Activated CD4-positive, alpha-beta memory T cell treated with anti-CD3 and anti-CD28 coated beads, Interleukin-2, amount 10 ng/mL, durations not matched to agents 7 days and 5 days (primary cell): ENCODE data around the gene TBX3. TPM values are rescaled to one million over a fixed set of nuclear protein-coding genes. Genes with fewer than 3 reads are reported as not detected.

Experiments used
- CTCF ChIA-PET: fragments of 350-600 bp; sonication (Branson Sonifier 250); formaldehyde crosslinking; loops from one replicate; lab custom pipeline; 2021; ENCODE audit warnings: antibody characterized with exemption, inconsistent platforms; lab: Charles Lee
- POLR2A ChIA-PET: fragments of 350-600 bp; sonication (Branson Sonifier 250); formaldehyde crosslinking; loops from one replicate; lab custom pipeline; 2021; ENCODE audit warnings: antibody characterized with exemption; lab: Charles Lee
- DNase-seq: peaks from one replicate; pipeline ENCODE4 v3.0.0-alpha.2; 2020
- H3K27ac Mint-ChIP-seq: one replicate; pipeline ENCODE4 v1.8.0; 2021; ENCODE audit warnings: mild to moderate bottlenecking, mixed read lengths
- H3K27me3 Mint-ChIP-seq: one replicate; pipeline ENCODE4 v1.8.0; 2021; ENCODE audit warnings: mixed read lengths
- H3K36me3 Mint-ChIP-seq: one replicate; pipeline ENCODE4 v1.8.0; 2021; ENCODE audit warnings: low read depth, mixed read lengths
- H3K4me1 Mint-ChIP-seq: one replicate; pipeline ENCODE4 v1.8.0; 2021; ENCODE audit warnings: mixed read lengths
- H3K4me3 Mint-ChIP-seq: one replicate; pipeline ENCODE4 v1.8.0; 2021; ENCODE audit warnings: mild to moderate bottlenecking, mixed read lengths
- H3K9me3 Mint-ChIP-seq: one replicate; pipeline ENCODE4 v1.8.0; 2021; ENCODE audit warnings: mixed read lengths
- total RNA-seq, 2 experiments: library from RNA; stranded (reverse); gene quantifications; one replicate each; pipeline ENCODE4 v1.2.3, GENCODE V29; 2021

TBX3 gene
- total RNA-seq, 2 experiments from 2014 or later = not detected

DNA sequence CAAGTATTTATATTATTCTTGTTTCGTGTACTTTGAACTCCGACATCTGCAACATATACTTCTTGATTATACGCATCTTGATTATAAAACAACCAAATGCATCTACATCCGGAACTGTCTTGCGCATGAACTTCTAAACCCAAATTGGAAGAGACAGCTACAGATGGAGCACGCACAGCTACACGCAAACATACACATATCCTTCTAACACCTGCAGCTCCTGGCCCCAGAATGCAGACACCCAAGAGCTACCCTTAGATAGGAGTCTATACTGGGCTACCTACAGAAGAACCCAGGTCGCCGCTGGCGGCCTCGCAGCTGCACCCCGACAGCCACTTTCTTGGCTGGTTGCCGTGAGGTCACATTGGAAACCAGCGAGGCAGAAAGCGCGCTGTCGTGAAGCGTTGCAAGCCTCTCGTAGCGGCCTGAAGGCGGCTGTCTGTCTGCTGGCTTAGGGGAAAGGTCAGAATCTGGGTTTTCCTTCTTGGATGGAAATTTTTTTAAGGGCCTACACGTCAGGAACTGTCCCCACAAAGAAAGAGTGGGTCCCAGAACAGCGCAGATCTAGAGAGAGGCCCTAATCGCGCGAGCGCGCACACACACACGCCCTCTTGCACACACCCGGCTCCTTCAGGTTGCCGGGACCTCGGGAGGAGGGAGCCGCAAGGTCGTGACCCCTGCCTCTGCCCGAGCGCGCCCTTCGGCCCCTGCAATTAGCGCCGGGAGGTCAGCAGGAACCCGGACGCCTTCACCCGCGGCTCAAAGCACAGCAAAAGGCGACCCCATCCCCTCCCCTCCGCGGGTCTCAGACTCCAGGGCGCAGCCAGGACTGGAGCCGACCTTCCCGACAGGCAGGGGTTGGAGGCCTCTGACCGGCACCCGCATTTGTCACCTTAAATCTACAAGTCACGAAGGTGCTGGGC is 17.0 kb downstream of the TBX3 start:
- no peak overlapping the region for H3K27ac Mint-ChIP-seq
- no peaks in the 10 kb centered on the region for H3K36me3 Mint-ChIP-seq
- H3K4me1 Mint-ChIP-seq = peaks cover 2% of the 10 kb centered on the region
- H3K9me3 Mint-ChIP-seq = no peaks in the 10 kb centered on the region
- H3K27me3 Mint-ChIP-seq = peaks cover 75% of the 10 kb centered on the region
- POLR2A ChIA-PET = no interaction called here
- DNase-seq = no peak
- CTCF ChIA-PET = interaction anchor here (0.7 kb wide), 1 partner anchor 468 kb away, joined by 4 read pairs; no protein-coding TSS in a partner anchor
- no peak overlapping the region for H3K4me3 Mint-ChIP-seq

DNA sequence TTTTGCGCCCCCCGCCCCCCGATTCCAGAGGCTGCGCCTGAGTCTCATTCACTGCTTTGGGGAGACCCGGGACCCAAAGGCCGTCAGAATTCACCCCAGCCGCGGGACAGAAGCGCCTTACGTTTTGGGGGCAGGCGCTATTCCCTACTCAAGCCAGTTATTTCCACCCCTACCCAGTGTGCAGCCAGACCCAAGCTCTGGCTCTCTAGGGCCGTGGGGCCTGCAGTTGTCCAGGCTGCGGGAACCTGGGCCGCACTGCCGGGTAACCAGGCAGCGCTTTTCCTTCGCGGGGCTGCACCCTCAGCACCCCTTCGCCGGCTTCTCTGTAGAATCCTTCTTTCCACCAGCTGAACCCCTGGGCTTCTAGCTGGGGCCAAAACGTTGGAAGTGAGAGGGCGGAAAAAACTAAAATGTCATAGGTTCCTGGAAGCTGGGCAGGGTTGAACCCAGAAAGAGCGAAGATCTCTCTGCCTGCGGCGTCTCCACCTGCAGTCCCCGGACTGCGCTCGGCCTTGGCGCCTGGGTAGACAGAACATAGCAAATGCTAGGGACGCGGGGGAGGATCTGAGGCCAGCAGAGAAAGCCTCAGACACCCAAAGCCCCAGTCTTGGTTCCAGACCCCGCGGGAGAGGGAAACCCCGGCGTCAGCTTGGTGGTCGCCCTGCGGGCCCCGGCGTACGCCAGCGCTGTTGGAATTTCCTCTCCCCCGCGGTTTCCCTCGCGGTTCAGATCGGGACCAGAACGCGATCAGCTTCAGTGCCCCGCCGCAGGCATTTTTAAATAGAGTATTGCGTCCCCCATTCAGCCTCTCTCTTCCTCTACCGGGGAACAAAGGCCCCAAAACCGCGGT is 18.3 kb downstream of the TBX3 start:
- POLR2A ChIA-PET = no interaction called here
- DNase-seq = no peak
- Mint-ChIP-seq H3K27ac (no peak overlapping the region), H3K4me1 (peaks cover 2% of the 10 kb centered on the region), H3K4me3 (no peak overlapping the region), H3K9me3 (no peaks in the 10 kb centered on the region), H3K36me3 (no peaks in the 10 kb centered on the region), H3K27me3 (peaks cover 65% of the 10 kb centered on the region)
- CTCF ChIA-PET = no interaction called here

GRCh38 chr12:114664651-114665320 is 19.2 kb downstream of the TBX3 start:
- ChIA-PET POLR2A (no interaction called here), CTCF (no interaction called here)
- Mint-ChIP-seq H3K27me3 (peaks cover 56% of the 10 kb centered on the region), H3K4me1 (peaks cover 2% of the 10 kb centered on the region), H3K36me3 (no peaks in the 10 kb centered on the region), H3K27ac (no peak overlapping the region), H3K4me3 (no peak overlapping the region), H3K9me3 (no peaks in the 10 kb centered on the region)
- no peak for DNase-seq

- H3K27ac Mint-ChIP-seq = no peak overlapping the region
- no peaks in the 10 kb centered on the region for H3K36me3 Mint-ChIP-seq
- CTCF ChIA-PET = interaction anchor here (0.5 to 1.2 kb wide), 2 partner anchors 41 to 1255 kb away, joined by 6 to 7 read pairs; no protein-coding TSS in a partner anchor
- no peaks in the 10 kb centered on the region for H3K9me3 Mint-ChIP-seq
- DNase-seq = peak; percentile 67
- no peaks in the 10 kb centered on the region for H3K4me1 Mint-ChIP-seq
- H3K27me3 Mint-ChIP-seq = peaks cover 42% of the 10 kb centered on the region
- H3K4me3 Mint-ChIP-seq = no peak overlapping the region
- POLR2A ChIA-PET = no interaction called here
Observed at GRCh38 chr12:114662512-114663177, 21.3 kb downstream of the TBX3 start.

- CTCF ChIA-PET = interaction anchor here (1.2 kb wide), 1 partner anchor 12 kb away, joined by 3 read pairs; no protein-coding TSS in a partner anchor
- Mint-ChIP-seq H3K4me3 (no peak overlapping the region), H3K36me3 (no peaks in the 10 kb centered on the region)
Observed at GRCh38 chr12:114661245-114661644, 22.7 kb downstream of the TBX3 start.

GRCh38 chr12:114659084-114659483 is 24.9 kb downstream of the TBX3 start:
- POLR2A ChIA-PET = no interaction called here
- Mint-ChIP-seq H3K36me3 (no peaks in the 10 kb centered on the region), H3K27ac (no peak overlapping the region), H3K27me3 (peaks cover 15% of the 10 kb centered on the region), H3K4me1 (no peaks in the 10 kb centered on the region), H3K4me3 (no peak overlapping the region), H3K9me3 (no peaks in the 10 kb centered on the region)
- no peak for DNase-seq
- CTCF ChIA-PET = no interaction called here

More at GRCh38 chr12:114661245-114661644, 22.7 kb downstream of the TBX3 start:
- Mint-ChIP-seq H3K27ac (no peak overlapping the region), H3K4me1 (no peaks in the 10 kb centered on the region), H3K27me3 (peaks cover 28% of the 10 kb centered on the region), H3K9me3 (no peaks in the 10 kb centered on the region)
- POLR2A ChIA-PET = no interaction called here
- no peak for DNase-seq

DNA sequence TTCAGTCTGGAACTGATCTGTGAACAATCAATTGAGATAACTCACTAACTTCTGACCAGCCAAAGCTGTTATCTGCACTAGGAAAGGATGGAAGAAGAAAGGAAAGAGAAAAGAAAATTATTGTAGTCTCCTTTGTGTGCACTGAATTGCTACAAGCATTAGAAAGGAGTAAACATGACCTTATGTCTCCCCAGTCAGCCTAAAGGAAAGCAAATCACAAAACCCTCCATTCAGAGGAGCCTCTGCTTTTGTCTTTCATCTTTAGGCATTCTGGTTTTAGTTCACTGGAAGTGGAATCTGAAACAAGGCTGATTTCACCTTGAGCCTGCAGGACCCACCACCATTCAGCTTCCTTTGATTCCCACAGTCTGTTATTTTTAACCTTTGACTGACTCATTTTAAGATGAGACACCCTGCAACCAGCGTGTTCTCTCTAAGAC is 26.0 kb downstream of the TBX3 start:
- Mint-ChIP-seq H3K4me1 (no peaks in the 10 kb centered on the region), H3K36me3 (no peaks in the 10 kb centered on the region), H3K27me3 (peaks cover 7% of the 10 kb centered on the region), H3K4me3 (no peak overlapping the region), H3K9me3 (no peaks in the 10 kb centered on the region), H3K27ac (no peak overlapping the region)
- no peak for DNase-seq
- ChIA-PET POLR2A (no interaction called here), CTCF (no interaction called here)

DNA sequence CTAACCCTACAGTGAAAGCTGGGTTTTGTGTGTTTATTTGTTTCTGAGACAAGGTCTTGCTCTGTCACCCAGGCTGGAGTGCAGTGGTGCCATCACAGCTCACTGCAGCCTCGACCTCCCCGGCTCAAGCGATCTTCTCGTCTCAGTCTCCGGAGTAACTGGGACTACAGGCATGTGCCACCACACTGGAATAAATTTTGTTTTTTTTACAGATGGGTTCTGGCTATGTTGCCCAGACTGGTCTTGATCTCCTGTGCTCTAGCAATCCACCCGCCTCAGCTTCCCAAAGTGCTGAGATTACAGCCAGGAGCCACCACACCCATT is 26.4 kb downstream of the TBX3 start:
- no peak overlapping the region for H3K27ac Mint-ChIP-seq
- no peaks in the 10 kb centered on the region for H3K4me1 Mint-ChIP-seq
- no peak overlapping the region for H3K4me3 Mint-ChIP-seq
- no peaks in the 10 kb centered on the region for H3K9me3 Mint-ChIP-seq
- peaks cover 2% of the 10 kb centered on the region for H3K27me3 Mint-ChIP-seq
- no peak for DNase-seq
- ChIA-PET POLR2A (no interaction called here), CTCF (no interaction called here)
- no peaks in the 10 kb centered on the region for H3K36me3 Mint-ChIP-seq

- no peaks in the 10 kb centered on the region for H3K9me3 Mint-ChIP-seq
- no peak overlapping the region for H3K27ac Mint-ChIP-seq
- no peaks in the 10 kb centered on the region for H3K36me3 Mint-ChIP-seq
- DNase-seq = no peak
- ChIA-PET POLR2A (no interaction called here), CTCF (no interaction called here)
- no peak overlapping the region for H3K4me3 Mint-ChIP-seq
- H3K27me3 Mint-ChIP-seq = no peaks in the 10 kb centered on the region
- H3K4me1 Mint-ChIP-seq = no peaks in the 10 kb centered on the region
Observed at GRCh38 chr12:114656906-114657596, 26.9 kb downstream of the TBX3 start.

DNA sequence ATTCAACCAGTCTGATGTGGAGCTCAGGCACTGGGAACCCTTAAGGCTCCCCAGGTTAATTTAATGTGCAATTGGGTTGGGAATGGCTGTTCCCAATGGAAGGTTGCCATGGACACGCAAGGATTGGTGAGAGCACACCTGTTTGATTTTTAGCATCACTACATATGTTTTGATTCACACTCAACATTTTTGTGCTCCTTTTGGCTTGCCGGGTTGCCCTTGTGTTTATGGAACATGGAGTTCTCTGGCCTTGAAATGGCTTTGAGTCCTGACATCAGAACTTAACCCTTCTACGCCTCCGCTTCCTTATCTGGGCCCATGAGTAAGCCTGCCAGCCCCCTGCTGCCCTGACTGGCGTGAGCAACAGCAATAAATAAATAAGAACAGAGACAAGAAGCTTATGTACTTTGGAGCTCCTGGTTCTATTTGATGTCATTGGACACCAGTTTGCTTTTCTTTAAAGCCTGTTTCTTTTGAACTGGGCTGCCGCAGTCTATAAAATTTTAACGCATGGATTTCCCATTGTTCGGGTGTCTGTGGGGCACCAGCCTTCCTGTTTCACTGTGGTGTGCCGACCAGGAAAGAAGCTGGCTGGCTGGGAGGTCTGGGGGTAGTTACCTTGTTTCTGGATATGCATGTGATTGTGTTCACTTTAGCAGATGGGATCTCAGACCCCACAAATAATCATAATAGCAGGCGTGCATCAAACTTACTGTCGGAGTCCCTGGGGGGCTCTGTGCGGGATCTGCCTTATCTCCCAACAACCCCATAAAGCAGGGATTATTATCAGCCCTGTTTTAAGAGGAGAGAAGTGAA is 27.8 kb downstream of the TBX3 start:
- ChIA-PET CTCF (interaction anchor here (0.6 kb wide), 1 partner anchor 1237 kb away, joined by 3 read pairs; no protein-coding TSS in a partner anchor), POLR2A (no interaction called here)
- Mint-ChIP-seq H3K27me3 (no peaks in the 10 kb centered on the region), H3K4me3 (no peak overlapping the region), H3K36me3 (no peaks in the 10 kb centered on the region), H3K4me1 (no peaks in the 10 kb centered on the region), H3K27ac (no peak overlapping the region), H3K9me3 (no peaks in the 10 kb centered on the region)
- no peak for DNase-seq

DNA sequence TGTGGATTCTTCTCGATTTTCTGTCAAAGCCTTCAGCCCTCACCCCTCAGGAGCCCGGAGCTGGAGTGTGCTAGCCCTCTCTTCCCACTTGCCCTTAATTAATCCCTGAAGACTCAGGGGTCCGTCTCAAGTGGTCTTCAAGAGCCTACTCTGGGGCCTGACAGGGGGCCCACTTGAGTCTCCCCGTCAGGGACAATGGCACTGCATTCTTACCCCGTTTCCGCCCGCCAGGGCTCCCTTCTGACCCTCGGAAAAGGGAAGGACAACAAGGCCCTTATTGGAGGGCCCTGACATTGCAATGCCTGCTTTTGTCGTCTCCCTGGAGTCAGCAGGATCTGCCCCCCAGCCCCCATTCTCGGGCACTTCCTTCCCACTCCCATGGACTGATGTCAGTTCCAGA is 34.4 kb downstream of the TBX3 start:
- H3K9me3 Mint-ChIP-seq = no peaks in the 10 kb centered on the region
- CTCF ChIA-PET = no interaction called here

More for the DNA sequence above, 34.4 kb downstream of the TBX3 start:
- H3K4me3 Mint-ChIP-seq = no peak overlapping the region
- H3K36me3 Mint-ChIP-seq = no peaks in the 10 kb centered on the region
- POLR2A ChIA-PET = no interaction called here
- no peak for DNase-seq
- H3K27me3 Mint-ChIP-seq = no peaks in the 10 kb centered on the region
- H3K27ac Mint-ChIP-seq = no peak overlapping the region
- no peaks in the 10 kb centered on the region for H3K4me1 Mint-ChIP-seq
